Karpas-422 (cell line): ENCODE results near the gene C17orf113. TPM values are rescaled to one million over a fixed set of nuclear protein-coding genes. Genes with fewer than 3 reads are reported as not detected.

Experiments
- DNase-seq: peaks from one replicate; pipeline ENCODE4 v3.0.0-alpha.2; 2015
- H2AFZ ChIP-seq: fragments of 200-600 bp; sonication (generic); 2 replicates; pipeline ENCODE4 v1.6.1; 2014; ENCODE audit warnings: antibody characterized with exemption, low read length, mixed read lengths
- H3K27ac ChIP-seq: fragments of 200-600 bp; sonication (generic); 2 replicates; pipeline ENCODE4 v1.5.1; 2014; ENCODE audit warnings: mild to moderate bottlenecking, low read length, moderate library complexity
- H3K27me3 ChIP-seq: fragments of 200-600 bp; sonication (generic); 2 replicates; pipeline ENCODE4 v1.6.1; 2014; ENCODE audit warnings: low read length, mixed read lengths
- H3K36me3 ChIP-seq: fragments of 200-600 bp; sonication (generic); 2 replicates; pipeline ENCODE4 v1.6.1; 2014; ENCODE audit warnings: low read length, mixed read lengths; ENCODE audit not compliant: insufficient read depth
- H3K4me1 ChIP-seq: fragments of 200-600 bp; sonication (generic); 2 replicates; pipeline ENCODE4 v1.6.1; 2014; ENCODE audit warnings: mild to moderate bottlenecking, low read length, mixed read lengths
- H3K4me2 ChIP-seq: fragments of 200-600 bp; sonication (generic); 2 replicates; pipeline ENCODE4 v1.6.1; 2014; ENCODE audit warnings: low read length, low read depth, mild to moderate bottlenecking; ENCODE audit not compliant: poor library complexity, severe bottlenecking
- H3K4me3 ChIP-seq: fragments of 200-600 bp; sonication (generic); 2 replicates; pipeline ENCODE4 v1.5.1; 2014; ENCODE audit warnings: mild to moderate bottlenecking, antibody characterized with exemption, low read length, mixed read lengths
- H3K79me2 ChIP-seq: fragments of 200-600 bp; sonication (generic); 2 replicates; pipeline ENCODE4 v1.6.1; 2014; ENCODE audit warnings: mild to moderate bottlenecking, low read length, mixed read lengths
- H3K9ac ChIP-seq: fragments of 200-600 bp; sonication (generic); 2 replicates; pipeline ENCODE4 v1.6.0; 2014; ENCODE audit warnings: low read length
- H3K9me2 ChIP-seq: fragments of 200-600 bp; sonication (generic), shearing (Covaris generic); replicated peaks from 2 replicates; pipeline ENCODE4 v1.6.0; 2014; ENCODE audit warnings: mild to moderate bottlenecking, low read length, moderate library complexity; ENCODE audit not compliant: insufficient read depth
- H3K9me3 ChIP-seq: fragments of 300-700, 200-600 bp; sonication (generic); 2 replicates; pipeline ENCODE4 v1.6.1; 2014; ENCODE audit warnings: low read length, mixed read lengths
- H4K20me1 ChIP-seq: fragments of 200-600 bp; sonication (generic); 2 replicates; pipeline ENCODE4 v1.6.1; 2014; ENCODE audit warnings: mild to moderate bottlenecking, antibody characterized with exemption, low read length, low read depth; ENCODE audit not compliant: insufficient read depth
- total RNA-seq: library from RNA; depleted of rRNA; stranded (reverse); fragments of >200 nt; shearing (Covaris generic); gene quantifications from 2 replicates; pipeline ENCODE4 v1.2.3, GENCODE V29; 2014; ENCODE audit warnings: low replicate concordance

Gene C17orf113
- total RNA-seq, 1 experiment from 2014 or later = not detected

- Histone ChIP-seq H4K20me1 (no peaks in the 10 kb centered on the region), H3K27ac (no peak overlapping the region), H3K9ac (no peak overlapping the region), H3K27me3 (no peaks in the 10 kb centered on the region), H3K36me3 (no peaks in the 10 kb centered on the region), H3K79me2 (no peaks in the 10 kb centered on the region), H3K9me3 (no peaks in the 10 kb centered on the region), H2AFZ (no peak overlapping the region), H3K4me2 (no peak overlapping the region), H3K4me1 (peaks cover 8% of the 10 kb centered on the region), H3K9me2 (no peaks in the 10 kb centered on the region), H3K4me3 (no peak overlapping the region)
- no peak for DNase-seq
Measured at GRCh38 chr17:42061646-42062487, 11.5 kb upstream of the C17orf113 start.

- Histone ChIP-seq H3K27me3 (no peaks in the 10 kb centered on the region), H3K9me2 (no peaks in the 10 kb centered on the region), H3K27ac (no peak overlapping the region), H3K36me3 (no peaks in the 10 kb centered on the region), H2AFZ (no peak overlapping the region), H3K9me3 (no peaks in the 10 kb centered on the region), H4K20me1 (no peaks in the 10 kb centered on the region), H3K4me2 (no peak overlapping the region), H3K4me1 (peaks cover 8% of the 10 kb centered on the region), H3K9ac (no peak overlapping the region), H3K4me3 (no peak overlapping the region), H3K79me2 (no peaks in the 10 kb centered on the region)
- no peak for DNase-seq
Measured at GRCh38 chr17:42060231-42060630, 9.8 kb upstream of the C17orf113 start.

- H3K27me3 ChIP-seq = no peaks in the 10 kb centered on the region
- H3K9me2 ChIP-seq = no peaks in the 10 kb centered on the region
- no peaks in the 10 kb centered on the region for H3K79me2 ChIP-seq
- no peak overlapping the region for H3K4me3 ChIP-seq
- no peak overlapping the region for H3K4me2 ChIP-seq
- H3K9me3 ChIP-seq = no peaks in the 10 kb centered on the region
- H4K20me1 ChIP-seq = no peaks in the 10 kb centered on the region
- H2AFZ ChIP-seq = no peak overlapping the region
- no peak overlapping the region for H3K27ac ChIP-seq
- no peak overlapping the region for H3K9ac ChIP-seq
- H3K36me3 ChIP-seq = no peaks in the 10 kb centered on the region
- no peak for DNase-seq
- H3K4me1 ChIP-seq = peaks cover 8% of the 10 kb centered on the region
Measured at GRCh38 chr17:42059815-42060214, 9.4 kb upstream of the C17orf113 start.

GRCh38 chr17:42058063-42058462, 7.7 kb upstream of the C17orf113 start:
- no peak overlapping the region for H2AFZ ChIP-seq
- H3K4me1 ChIP-seq = no peaks in the 10 kb centered on the region
- H3K27ac ChIP-seq = no peak overlapping the region
- H3K4me3 ChIP-seq = no peak overlapping the region
- no peaks in the 10 kb centered on the region for H3K9me2 ChIP-seq
- no peaks in the 10 kb centered on the region for H4K20me1 ChIP-seq
- no peaks in the 10 kb centered on the region for H3K36me3 ChIP-seq
- no peak for DNase-seq
- H3K4me2 ChIP-seq = no peak overlapping the region
- no peaks in the 10 kb centered on the region for H3K27me3 ChIP-seq
- H3K9me3 ChIP-seq = no peaks in the 10 kb centered on the region
- no peaks in the 10 kb centered on the region for H3K79me2 ChIP-seq
- no peak overlapping the region for H3K9ac ChIP-seq

GRCh38 chr17:42056635-42057034, 6.2 kb upstream of the C17orf113 start:
- no peaks in the 10 kb centered on the region for H3K27me3 ChIP-seq

GRCh38 chr17:42055496-42055895, 5.1 kb upstream of the C17orf113 start:
- no peak overlapping the region for H3K9ac ChIP-seq
- DNase-seq = no peak
- H3K27ac ChIP-seq = no peak overlapping the region
- H3K4me3 ChIP-seq = no peak overlapping the region
- no peaks in the 10 kb centered on the region for H3K9me3 ChIP-seq
- H2AFZ ChIP-seq = no peak overlapping the region
- H3K4me1 ChIP-seq = no peaks in the 10 kb centered on the region
- H4K20me1 ChIP-seq = no peaks in the 10 kb centered on the region
- no peaks in the 10 kb centered on the region for H3K27me3 ChIP-seq
- no peaks in the 10 kb centered on the region for H3K36me3 ChIP-seq
- no peak overlapping the region for H3K4me2 ChIP-seq
- H3K79me2 ChIP-seq = no peaks in the 10 kb centered on the region
- no peaks in the 10 kb centered on the region for H3K9me2 ChIP-seq

More at GRCh38 chr17:42056635-42057034, 6.2 kb upstream of the C17orf113 start:
- no peaks in the 10 kb centered on the region for H4K20me1 ChIP-seq
- H3K36me3 ChIP-seq = no peaks in the 10 kb centered on the region
- H3K9me2 ChIP-seq = no peaks in the 10 kb centered on the region
- H3K9me3 ChIP-seq = no peaks in the 10 kb centered on the region
- no peak overlapping the region for H3K4me3 ChIP-seq
- H3K9ac ChIP-seq = no peak overlapping the region
- no peak overlapping the region for H3K27ac ChIP-seq
- no peak overlapping the region for H2AFZ ChIP-seq
- no peak overlapping the region for H3K4me2 ChIP-seq
- no peaks in the 10 kb centered on the region for H3K4me1 ChIP-seq
- DNase-seq = no peak
- no peaks in the 10 kb centered on the region for H3K79me2 ChIP-seq

GRCh38 chr17:42055027-42055426, 4.6 kb upstream of the C17orf113 start:
- H4K20me1 ChIP-seq = no peaks in the 10 kb centered on the region
- no peak for DNase-seq
- H3K4me2 ChIP-seq = no peak overlapping the region
- H3K9me3 ChIP-seq = no peaks in the 10 kb centered on the region
- no peak overlapping the region for H3K27ac ChIP-seq
- no peak overlapping the region for H3K9ac ChIP-seq
- no peaks in the 10 kb centered on the region for H3K27me3 ChIP-seq
- H3K36me3 ChIP-seq = no peaks in the 10 kb centered on the region
- H3K9me2 ChIP-seq = no peaks in the 10 kb centered on the region
- H3K4me1 ChIP-seq = no peaks in the 10 kb centered on the region
- H3K79me2 ChIP-seq = no peaks in the 10 kb centered on the region
- H3K4me3 ChIP-seq = no peak overlapping the region
- H2AFZ ChIP-seq = no peak overlapping the region

- Histone ChIP-seq H4K20me1 (no peaks in the 10 kb centered on the region), H3K4me1 (no peaks in the 10 kb centered on the region), H3K9me3 (no peaks in the 10 kb centered on the region), H3K9me2 (no peaks in the 10 kb centered on the region), H3K4me3 (no peak overlapping the region), H3K27ac (no peak overlapping the region), H3K36me3 (no peaks in the 10 kb centered on the region), H3K79me2 (no peaks in the 10 kb centered on the region), H3K9ac (no peak overlapping the region), H3K27me3 (no peaks in the 10 kb centered on the region), H2AFZ (no peak overlapping the region), H3K4me2 (no peak overlapping the region)
- no peak for DNase-seq
Measured at GRCh38 chr17:42053731-42054500, 3.5 kb upstream of the C17orf113 start.
